Cardiac septum (tissue), 1 donor: ENCODE results near the gene ZCCHC13. TPM values are rescaled to one million over a fixed set of nuclear protein-coding genes. Genes with fewer than 3 reads are reported as not detected.
"Not testable (repeated sequence)": the region's sequence is repeated elsewhere in the genome, so short reads cannot be mapped to it uniquely, and the experiment has no call there.

Experiments used
- DNase-seq: peaks from one replicate; pipeline ENCODE4 v3.0.0-alpha.2; 2020; ENCODE audit warnings: low spot score
- intact Hi-C: fragments of 100-400 bp; cut with DNase I; formaldehyde crosslinking; loops from one replicate; pipeline ENCODE4 v1.14.0; 2022
- long read RNA-seq: library from polyadenylated mRNA; unstranded; transcript quantifications from one replicate; pipeline ENCODE4 v2.0.0, GENCODE V29; 2021
- total RNA-seq: library from RNA; stranded (reverse); fragmentation: NEBNext Ultra II Directional; extraction: Animal tissue kit (Norgen Biotek cat#: 25700); gene quantifications from one replicate; pipeline ENCODE4 v1.2.1, GENCODE V29; 2021
- donor health status: DM: no; HTN: no; CAD: no.

ZCCHC13 gene
- total RNA-seq = not detected
- long read RNA-seq = 0 reads

DNA sequence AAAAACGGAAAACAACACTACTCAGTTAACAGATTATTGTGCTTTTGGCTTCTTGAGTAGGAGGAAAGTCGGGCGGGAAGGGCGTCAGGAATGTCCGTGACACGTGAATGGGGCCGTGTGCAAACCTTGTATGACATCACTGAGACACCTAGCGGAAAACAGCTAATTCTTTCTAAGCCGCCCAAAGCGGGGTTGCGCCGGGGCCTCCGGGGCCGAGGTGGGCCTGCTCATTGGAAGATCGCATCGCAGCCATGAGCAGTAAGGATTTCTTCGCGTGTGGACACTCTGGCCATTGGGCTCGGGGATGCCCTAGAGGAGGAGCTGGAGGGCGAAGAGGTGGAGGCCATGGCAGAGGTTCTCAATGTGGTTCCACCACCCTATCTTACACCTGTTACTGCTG, at the start of gene ZCCHC13:
Gene ZCCHC13 (plus strand): TSS at position 165 of the 400 bp plus-strand sequence. CDS start 87 bp downstream, at position 252.
- intact Hi-C loops = no loop called here
- no peak for DNase-seq

- intact Hi-C loops, DNase-seq: not testable (repeated sequence)
Observed at GRCh38 chrX:74258111-74258510, 45.9 kb upstream of the ZCCHC13 start.

DNA sequence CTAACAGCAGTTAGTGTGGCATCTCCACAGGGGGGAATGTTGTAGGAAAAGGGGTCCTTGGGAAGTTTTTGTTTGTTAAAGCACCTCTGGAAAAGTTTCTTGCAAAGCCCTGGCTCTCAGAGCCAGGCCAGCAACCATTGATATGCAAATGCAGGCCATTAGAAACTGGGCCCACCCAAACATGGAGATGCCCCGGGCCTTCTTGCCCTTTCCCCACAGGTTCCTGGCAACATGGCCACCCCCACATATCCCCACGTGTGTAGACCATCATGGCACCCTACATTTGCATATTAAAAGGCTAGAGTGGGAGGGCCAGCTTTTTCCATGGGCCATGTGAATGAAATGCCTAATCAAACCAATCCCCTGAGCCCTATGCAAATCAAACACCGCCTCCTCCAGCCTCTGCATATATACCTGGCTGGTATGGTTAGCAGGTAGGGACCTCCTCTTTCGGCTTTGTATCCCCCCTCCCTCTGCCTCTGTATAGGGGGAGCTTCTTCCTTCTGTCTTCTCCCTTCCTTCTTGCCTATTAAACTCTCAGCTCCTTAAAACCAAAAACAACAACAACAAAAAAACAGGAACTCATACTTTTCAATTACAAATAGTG, 44.0 kb upstream of the ZCCHC13 start:
- intact Hi-C loops = no loop called here

GRCh38 chrX:74262452-74263209, 41.3 kb upstream of the ZCCHC13 start:
- intact Hi-C loops = no loop called here
- DNase-seq = no peak

More for the DNA sequence above, 44.0 kb upstream of the ZCCHC13 start:
- DNase-seq = no peak

DNA sequence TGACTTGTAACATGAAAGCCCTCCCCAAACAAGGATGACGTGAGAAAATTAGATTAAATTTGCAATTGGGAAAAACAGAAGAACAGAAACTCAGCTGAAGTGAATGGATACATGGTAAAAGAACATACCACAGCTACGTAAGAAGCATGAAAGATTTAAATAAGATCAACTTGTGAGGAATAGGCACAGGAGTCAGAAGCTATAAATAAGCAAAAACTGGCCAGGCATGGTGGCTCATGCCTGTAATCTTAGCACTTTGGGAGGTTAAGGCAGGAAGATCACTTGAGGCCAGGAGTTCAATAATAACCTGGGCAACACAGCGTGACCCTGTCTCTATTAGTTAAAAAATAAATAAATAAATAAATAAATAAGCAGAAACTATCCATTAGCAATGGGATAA, 33.6 kb upstream of the ZCCHC13 start:
- DNase-seq = no peak
- intact Hi-C loops = no loop called here

DNA sequence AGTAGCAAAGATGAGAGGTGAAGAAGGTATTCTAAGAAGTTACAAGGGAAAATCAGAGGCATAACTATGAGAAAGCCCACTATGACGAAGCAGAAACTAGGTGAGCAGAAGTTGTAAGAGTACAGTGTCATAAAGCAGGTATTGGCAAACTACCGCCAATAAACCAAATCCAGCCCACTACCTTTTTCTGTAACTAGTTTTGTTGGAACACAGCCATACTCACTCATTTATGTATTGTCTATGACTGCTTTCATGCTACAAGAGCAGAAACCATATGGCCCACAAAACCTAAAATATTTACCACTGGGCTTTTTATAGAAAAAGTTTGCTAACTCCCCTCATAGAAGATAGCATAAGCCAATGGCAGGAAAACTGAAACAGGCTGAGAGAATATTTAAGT, 31.8 kb upstream of the ZCCHC13 start:
- no peak for DNase-seq
- intact Hi-C loops = no loop called here

GRCh38 chrX:74274516-74274915, 29.5 kb upstream of the ZCCHC13 start:
- no peak for DNase-seq
- intact Hi-C loops = no loop called here

DNA sequence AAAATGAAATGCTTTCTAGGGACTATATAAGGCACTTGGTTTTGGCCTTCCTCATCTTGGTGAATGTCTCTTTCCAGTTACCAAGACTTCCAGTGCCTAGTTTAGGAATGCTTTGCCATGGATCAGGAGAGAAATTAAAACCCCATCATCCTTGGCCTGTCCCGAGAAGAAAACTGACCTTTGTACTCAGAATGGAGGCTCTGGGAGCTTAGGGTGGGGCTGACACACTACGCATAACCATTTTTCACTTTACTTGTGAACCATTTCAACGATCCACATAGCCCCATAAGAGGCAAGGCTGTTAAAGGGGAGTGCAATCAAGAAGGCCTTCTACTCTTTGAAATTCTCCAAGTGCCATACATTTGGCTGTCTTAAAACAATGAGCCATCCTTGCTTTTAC, 26.7 kb upstream of the ZCCHC13 start:
- DNase-seq = no peak
- intact Hi-C loops = no loop called here

GRCh38 chrX:74277846-74278245, 26.1 kb upstream of the ZCCHC13 start:
- DNase-seq = no peak
- intact Hi-C loops = no loop called here

DNA sequence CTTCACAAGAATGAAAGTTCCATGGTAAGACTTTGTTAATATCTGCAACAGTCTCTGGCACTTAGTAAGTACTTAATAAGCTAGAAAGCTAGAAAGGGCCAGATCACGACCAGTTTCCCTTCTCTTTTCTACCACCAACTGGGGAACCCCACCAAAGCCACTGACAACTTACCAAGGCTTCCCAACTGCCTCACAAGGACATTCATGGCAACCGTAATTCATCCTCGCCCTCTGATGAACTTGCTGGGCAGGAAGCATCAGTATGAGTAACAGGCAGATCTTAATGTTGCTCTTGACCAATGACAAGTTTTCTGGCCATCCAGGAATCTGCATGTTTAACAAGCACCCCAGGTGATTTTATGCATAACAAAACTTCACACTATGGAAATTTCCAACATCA, 23.2 kb upstream of the ZCCHC13 start:
- intact Hi-C loops = no loop called here
- DNase-seq = no peak

GRCh38 chrX:74284391-74284952, 19.5 kb upstream of the ZCCHC13 start:
- no peak for DNase-seq
- intact Hi-C loops = no loop called here

DNA sequence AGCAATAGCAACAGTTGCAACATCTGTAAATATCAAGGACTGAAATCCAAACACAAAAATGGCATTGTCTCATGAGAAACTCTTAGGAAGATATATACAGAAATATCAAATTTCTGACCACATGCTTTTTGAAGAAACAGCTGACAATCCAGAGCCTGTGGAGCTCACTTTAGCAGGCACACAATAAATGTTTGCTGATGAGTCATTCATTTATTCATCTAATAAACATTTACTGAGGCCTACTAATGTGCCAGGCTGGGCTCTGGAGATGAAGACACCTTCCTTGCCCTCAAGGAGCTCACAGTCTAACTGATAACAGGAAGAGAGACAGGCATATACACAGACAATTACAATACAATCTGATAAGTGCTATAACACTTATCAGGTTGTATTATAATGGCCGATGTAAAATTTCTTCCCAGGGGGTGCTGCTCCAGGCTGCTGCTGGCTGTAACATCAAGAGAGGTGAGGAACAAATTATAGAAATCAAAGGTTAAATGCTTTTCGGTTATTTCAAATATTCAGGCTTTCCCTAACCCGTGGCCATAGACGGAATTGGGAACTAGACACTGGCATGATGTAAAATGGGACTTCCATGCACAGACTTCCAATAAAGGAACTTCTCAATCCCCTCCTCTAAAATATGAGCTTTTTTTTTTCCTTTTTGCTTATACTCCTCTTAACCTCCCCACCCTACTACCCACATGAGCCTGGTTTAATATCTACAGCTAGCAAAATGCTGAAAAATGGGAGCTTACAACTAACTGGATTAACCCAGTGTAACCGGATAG, 16.8 kb upstream of the ZCCHC13 start:
- intact Hi-C loops = no loop called here
- DNase-seq = no peak

- no peak for DNase-seq
- intact Hi-C loops = loop anchor here (5.0 to 10.0 kb wide), 2 partner anchors 53 to 246 kb away; no protein-coding TSS in a partner anchor
Observed at GRCh38 chrX:74291577-74291963, 12.4 kb upstream of the ZCCHC13 start.

- peak; percentile 92 for DNase-seq
- intact Hi-C loops = loop anchor here (2.0 to 10.0 kb wide), 3 partner anchors 43 to 245 kb away; no protein-coding TSS in a partner anchor
Observed at GRCh38 chrX:74291964-74292807, 11.8 kb upstream of the ZCCHC13 start.

- intact Hi-C loops = loop anchor here (2.0 to 10.0 kb wide), 3 partner anchors 44 to 245 kb away; no protein-coding TSS in a partner anchor
- no peak for DNase-seq
Observed at GRCh38 chrX:74292808-74293123, 11.2 kb upstream of the ZCCHC13 start.

DNA sequence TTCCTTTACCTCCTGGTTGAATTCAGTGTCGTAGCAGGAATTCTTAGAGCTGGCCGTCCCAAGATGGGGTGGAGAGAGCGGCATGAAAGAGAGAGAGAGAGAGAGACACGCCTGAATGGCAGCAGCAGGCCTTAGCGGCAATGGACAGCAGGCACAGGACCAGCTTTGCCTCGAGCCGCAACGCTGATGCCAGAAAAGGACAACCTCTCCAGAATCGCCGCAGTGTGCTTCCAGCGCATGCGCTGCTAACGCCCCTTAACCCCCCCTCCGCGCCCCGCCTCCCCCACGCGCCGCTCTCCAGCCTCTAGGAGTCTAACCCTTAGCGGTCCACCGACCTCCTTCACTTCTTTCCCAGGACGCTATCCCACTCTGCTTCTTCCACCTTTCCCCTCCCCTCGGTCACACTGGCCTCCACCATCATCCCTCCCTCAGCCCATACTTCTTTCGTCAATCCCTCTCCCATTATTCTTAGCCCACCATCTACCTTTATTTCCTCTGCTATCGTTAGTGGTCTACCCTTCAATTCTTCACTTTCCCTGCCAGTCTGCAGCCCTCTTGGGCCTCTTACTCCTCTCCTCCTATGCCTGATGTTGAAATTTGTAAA, 10.5 kb upstream of the ZCCHC13 start:
- peak; percentile 89 for DNase-seq
- intact Hi-C loops = loop anchor here (2.0 to 10.0 kb wide), 3 partner anchors 45 to 244 kb away; no protein-coding TSS in a partner anchor

DNA sequence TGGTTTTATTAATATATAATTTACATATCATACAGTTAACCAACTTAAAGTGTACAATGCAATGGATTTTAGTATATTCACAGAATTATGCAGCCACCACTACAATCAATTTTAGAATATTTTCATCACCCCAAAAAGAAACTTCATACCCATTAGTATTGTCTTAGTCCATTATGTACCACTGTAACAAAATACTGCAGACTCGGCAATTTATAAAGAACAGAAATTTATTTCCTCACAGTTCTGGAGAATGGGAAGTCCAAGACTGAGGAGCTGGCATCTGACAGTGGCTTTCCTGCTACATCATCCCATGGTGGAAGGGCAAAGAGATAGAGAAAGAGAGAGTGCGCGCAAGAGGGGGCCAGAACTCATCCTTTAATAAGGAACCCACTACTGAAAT, 8.9 kb upstream of the ZCCHC13 start:
- DNase-seq = no peak
- intact Hi-C loops = loop anchor here (10.0 kb wide), 1 partner anchor 50 kb away; no protein-coding TSS in a partner anchor

DNA sequence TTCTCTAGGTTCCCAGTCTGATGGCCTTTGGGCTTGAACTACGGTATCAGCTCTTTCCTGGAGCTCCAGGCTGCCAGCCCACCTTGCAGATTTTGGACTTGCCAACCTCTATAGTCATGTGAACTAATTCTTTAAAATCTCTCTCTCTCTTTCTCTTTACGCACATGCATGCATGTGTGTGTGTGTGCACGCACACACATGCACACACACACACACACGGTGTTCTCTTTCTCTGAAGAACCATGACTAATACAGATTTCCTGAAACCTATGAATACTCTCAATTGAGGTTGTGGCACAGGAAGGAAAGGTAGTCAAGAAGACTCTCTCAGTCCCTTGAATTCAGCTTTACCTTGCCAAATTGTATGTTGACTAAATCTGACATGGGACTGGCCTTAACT, 6.2 kb upstream of the ZCCHC13 start:
- no peak for DNase-seq
- intact Hi-C loops = loop anchor here (10.0 kb wide), 1 partner anchor 47 kb away; no protein-coding TSS in a partner anchor

DNA sequence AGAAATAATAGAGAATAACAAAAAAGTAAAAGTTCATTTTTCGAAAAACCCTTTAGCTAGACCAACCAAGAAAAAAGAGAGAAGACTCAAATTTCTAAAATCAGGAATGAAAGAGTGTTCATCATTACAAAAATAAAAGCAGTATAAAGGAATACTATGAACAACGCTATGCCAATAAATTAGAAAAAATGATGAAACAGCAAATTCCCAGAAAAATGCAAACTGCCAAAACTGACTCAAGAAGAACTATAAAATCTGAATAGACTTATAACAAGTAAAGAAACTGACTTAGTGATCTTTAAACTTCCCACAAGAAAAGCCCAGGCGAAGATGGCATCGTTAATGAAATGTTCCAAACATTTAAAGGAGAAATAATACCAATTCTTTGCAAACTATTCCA, 3.1 kb upstream of the ZCCHC13 start:
- DNase-seq = no peak
- intact Hi-C loops = no loop called here
